ENCODE measurements around the gene PGM2. TPM values are rescaled to one million over a fixed set of nuclear protein-coding genes. Genes with fewer than 3 reads are reported as not detected.

PGM2 gene
- polyA plus RNA-seq, 1 donor from 2014 or later = 9.3 TPM

DNA sequence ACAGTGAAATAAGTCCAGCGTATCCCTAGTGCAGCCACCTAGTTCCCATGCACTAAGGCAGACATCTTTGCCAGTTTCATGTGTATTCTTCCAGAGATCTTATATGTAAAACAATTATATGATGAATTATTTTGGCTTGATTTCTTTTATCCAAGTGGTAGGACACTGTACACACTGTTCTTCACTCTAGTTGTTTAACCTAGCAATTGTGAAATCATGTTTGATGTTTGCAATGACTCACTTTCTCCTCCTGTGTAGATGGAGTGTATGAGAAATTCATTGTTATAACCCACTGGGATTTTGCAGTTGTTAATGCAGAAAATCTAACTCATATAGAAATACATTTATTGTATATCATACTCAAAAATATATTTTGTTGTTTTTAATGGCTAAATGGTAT, 46.9 kb downstream of the PGM2 start:
- no peaks in the 10 kb centered on the region for H4K20me1 ChIP-seq (ENCODE audit: insufficient read depth)
- no peak overlapping the region for H3K4me2 ChIP-seq (ENCODE audit: low read length)
- no peaks in the 10 kb centered on the region for H3K36me3 ChIP-seq (ENCODE audit: insufficient read depth, low read length)
- no peaks in the 10 kb centered on the region for H3K9me3 ChIP-seq (ENCODE audit: low read length)
- no peak overlapping the region for H3K4me3 ChIP-seq (ENCODE audit: low read length)
- no peaks in the 10 kb centered on the region for H3F3A ChIP-seq (ENCODE audit: insufficient read depth, low read length, poor library complexity, severe bottlenecking)
- H3K9me2 ChIP-seq (ENCODE audit: insufficient read depth, low read length) = no peaks in the 10 kb centered on the region
- H3K27me3 ChIP-seq (ENCODE audit: insufficient read depth, low read depth, low read length) = no peaks in the 10 kb centered on the region
- no peak overlapping the region for H2AFZ ChIP-seq (ENCODE audit: low read depth, low read length)
- H3K79me2 ChIP-seq (replicated peaks; ENCODE audit: insufficient read depth, low read length) = no peaks in the 10 kb centered on the region
- H3K27ac ChIP-seq (ENCODE audit: low read length) = no peak overlapping the region
- no peak for TF ChIP-seq RAD21 (conservative IDR thresholded peaks at IDR 0.05)
- no peak for TF ChIP-seq SMC3 (conservative IDR thresholded peaks at IDR 0.05; ENCODE audit: poor library complexity)
- TF ChIP-seq MXI1 (conservative IDR thresholded peaks at IDR 0.05; ENCODE audit: poor library complexity, severe bottlenecking) = no peak
- TF ChIP-seq, protein P1, sequence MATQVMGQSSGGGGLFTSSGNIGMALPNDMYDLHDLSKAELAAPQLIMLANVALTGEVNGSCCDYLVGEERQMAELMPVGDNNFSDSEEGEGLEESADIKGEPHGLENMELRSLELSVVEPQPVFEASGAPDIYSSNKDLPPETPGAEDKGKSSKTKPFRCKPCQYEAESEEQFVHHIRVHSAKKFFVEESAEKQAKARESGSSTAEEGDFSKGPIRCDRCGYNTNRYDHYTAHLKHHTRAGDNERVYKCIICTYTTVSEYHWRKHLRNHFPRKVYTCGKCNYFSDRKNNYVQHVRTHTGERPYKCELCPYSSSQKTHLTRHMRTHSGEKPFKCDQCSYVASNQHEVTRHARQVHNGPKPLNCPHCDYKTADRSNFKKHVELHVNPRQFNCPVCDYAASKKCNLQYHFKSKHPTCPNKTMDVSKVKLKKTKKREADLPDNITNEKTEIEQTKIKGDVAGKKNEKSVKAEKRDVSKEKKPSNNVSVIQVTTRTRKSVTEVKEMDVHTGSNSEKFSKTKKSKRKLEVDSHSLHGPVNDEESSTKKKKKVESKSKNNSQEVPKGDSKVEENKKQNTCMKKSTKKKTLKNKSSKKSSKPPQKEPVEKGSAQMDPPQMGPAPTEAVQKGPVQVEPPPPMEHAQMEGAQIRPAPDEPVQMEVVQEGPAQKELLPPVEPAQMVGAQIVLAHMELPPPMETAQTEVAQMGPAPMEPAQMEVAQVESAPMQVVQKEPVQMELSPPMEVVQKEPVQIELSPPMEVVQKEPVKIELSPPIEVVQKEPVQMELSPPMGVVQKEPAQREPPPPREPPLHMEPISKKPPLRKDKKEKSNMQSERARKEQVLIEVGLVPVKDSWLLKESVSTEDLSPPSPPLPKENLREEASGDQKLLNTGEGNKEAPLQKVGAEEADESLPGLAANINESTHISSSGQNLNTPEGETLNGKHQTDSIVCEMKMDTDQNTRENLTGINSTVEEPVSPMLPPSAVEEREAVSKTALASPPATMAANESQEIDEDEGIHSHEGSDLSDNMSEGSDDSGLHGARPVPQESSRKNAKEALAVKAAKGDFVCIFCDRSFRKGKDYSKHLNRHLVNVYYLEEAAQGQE (IDR thresholded peaks at IDR 0.05; ENCODE audit: borderline replicate concordance) = no peak
- no peak for TF ChIP-seq POLR2AphosphoS5 (IDR thresholded peaks at IDR 0.05)
- TF ChIP-seq, protein P2, sequence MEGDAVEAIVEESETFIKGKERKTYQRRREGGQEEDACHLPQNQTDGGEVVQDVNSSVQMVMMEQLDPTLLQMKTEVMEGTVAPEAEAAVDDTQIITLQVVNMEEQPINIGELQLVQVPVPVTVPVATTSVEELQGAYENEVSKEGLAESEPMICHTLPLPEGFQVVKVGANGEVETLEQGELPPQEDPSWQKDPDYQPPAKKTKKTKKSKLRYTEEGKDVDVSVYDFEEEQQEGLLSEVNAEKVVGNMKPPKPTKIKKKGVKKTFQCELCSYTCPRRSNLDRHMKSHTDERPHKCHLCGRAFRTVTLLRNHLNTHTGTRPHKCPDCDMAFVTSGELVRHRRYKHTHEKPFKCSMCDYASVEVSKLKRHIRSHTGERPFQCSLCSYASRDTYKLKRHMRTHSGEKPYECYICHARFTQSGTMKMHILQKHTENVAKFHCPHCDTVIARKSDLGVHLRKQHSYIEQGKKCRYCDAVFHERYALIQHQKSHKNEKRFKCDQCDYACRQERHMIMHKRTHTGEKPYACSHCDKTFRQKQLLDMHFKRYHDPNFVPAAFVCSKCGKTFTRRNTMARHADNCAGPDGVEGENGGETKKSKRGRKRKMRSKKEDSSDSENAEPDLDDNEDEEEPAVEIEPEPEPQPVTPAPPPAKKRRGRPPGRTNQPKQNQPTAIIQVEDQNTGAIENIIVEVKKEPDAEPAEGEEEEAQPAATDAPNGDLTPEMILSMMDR (IDR thresholded peaks at IDR 0.05; ENCODE audit: poor library complexity, severe bottlenecking) = no peak
- no peak for TF ChIP-seq EZH2 (IDR thresholded peaks at IDR 0.05; ENCODE audit: borderline replicate concordance, insufficient read depth, low read length, poor library complexity, severe bottlenecking)
- TF ChIP-seq EP300 (conservative IDR thresholded peaks at IDR 0.05; ENCODE audit: poor library complexity, severe bottlenecking) = no peak
- no peak for TF ChIP-seq TAF1 (IDR thresholded peaks at IDR 0.05; ENCODE audit: low read depth)
- no peak overlapping the region for H3K9ac ChIP-seq (ENCODE audit: low read length)

DNA sequence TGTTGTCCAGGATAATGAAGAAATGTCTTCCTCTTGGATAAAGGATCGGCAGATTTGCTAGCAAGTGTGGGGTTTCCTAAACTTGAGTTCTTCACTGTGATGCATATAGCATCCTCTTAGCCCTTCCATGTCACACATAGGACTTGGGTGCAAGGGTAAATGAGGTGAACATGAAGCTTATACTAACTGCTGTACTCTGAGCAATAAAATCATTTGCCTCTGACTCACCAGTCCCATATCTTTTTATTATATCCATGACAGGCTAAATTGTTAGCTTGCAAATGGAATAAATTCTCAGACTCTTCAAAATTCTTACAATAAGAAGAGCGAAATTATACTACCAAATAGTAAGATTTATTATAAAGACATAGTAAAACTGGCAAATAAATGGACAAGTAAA, 49.7 kb downstream of the PGM2 start:
- no peak overlapping the region for H3K9ac ChIP-seq (ENCODE audit: low read length)
- no peak overlapping the region for H3K4me2 ChIP-seq (ENCODE audit: low read length)
- H3K27me3 ChIP-seq (ENCODE audit: insufficient read depth, low read depth, low read length) = no peaks in the 10 kb centered on the region
- no peak overlapping the region for H2AFZ ChIP-seq (ENCODE audit: low read depth, low read length)
- H3K79me2 ChIP-seq (replicated peaks; ENCODE audit: insufficient read depth, low read length) = no peaks in the 10 kb centered on the region
- no peaks in the 10 kb centered on the region for H3F3A ChIP-seq (ENCODE audit: insufficient read depth, low read length, poor library complexity, severe bottlenecking)
- H4K20me1 ChIP-seq (ENCODE audit: insufficient read depth) = no peaks in the 10 kb centered on the region
- no peaks in the 10 kb centered on the region for H3K9me3 ChIP-seq (ENCODE audit: low read length)
- no peaks in the 10 kb centered on the region for H3K9me2 ChIP-seq (ENCODE audit: insufficient read depth, low read length)
- H3K4me3 ChIP-seq (ENCODE audit: low read length) = no peak overlapping the region
- H3K27ac ChIP-seq (ENCODE audit: low read length) = no peak overlapping the region
- H3K36me3 ChIP-seq (ENCODE audit: insufficient read depth, low read length) = no peaks in the 10 kb centered on the region
- TF ChIP-seq EZH2 (IDR thresholded peaks at IDR 0.05; ENCODE audit: borderline replicate concordance, insufficient read depth, low read length, poor library complexity, severe bottlenecking) (no peak), RAD21 (conservative IDR thresholded peaks at IDR 0.05) (no peak), SMC3 (conservative IDR thresholded peaks at IDR 0.05; ENCODE audit: poor library complexity) (no peak), POLR2AphosphoS5 (IDR thresholded peaks at IDR 0.05) (no peak), EP300 (conservative IDR thresholded peaks at IDR 0.05; ENCODE audit: poor library complexity, severe bottlenecking) (no peak), TAF1 (IDR thresholded peaks at IDR 0.05; ENCODE audit: low read depth) (no peak), MXI1 (conservative IDR thresholded peaks at IDR 0.05; ENCODE audit: poor library complexity, severe bottlenecking) (no peak)
- TF ChIP-seq, protein P2 (IDR thresholded peaks at IDR 0.05; ENCODE audit: poor library complexity, severe bottlenecking) = no peak
- TF ChIP-seq, protein P1 (IDR thresholded peaks at IDR 0.05; ENCODE audit: borderline replicate concordance) = no peak
